OCI-LY7 (cell line): ENCODE results near the gene PRMT6.

Experiments used
- CTCF ChIP-seq: fragments of 200-600 bp; sonication (generic); conservative IDR thresholded peaks from 2 replicates; pipeline ENCODE4 v1.5.1; 2014; ENCODE audit warnings: mild to moderate bottlenecking, antibody characterized with exemption, low read length, moderate library complexity, mixed read lengths
- EZH2phosphoT487 ChIP-seq: fragments of 200-600 bp; sonication (generic); IDR thresholded peaks from 2 replicates; pipeline ENCODE4 v1.6.1; 2018; ENCODE audit warnings: low read depth, borderline replicate concordance, mild to moderate bottlenecking, mixed run types, antibody characterized with exemption, low read length, moderate library complexity, mixed read lengths

- peak; percentile 37; the same call in 1 of the 2 replicates for TF ChIP-seq CTCF
- TF ChIP-seq EZH2phosphoT487, result no peak
Observed at GRCh38 chr1:107056426-107057196, at the start of gene PRMT6.
